HepG2 (cell line): Measurements from ENCODE around the gene KIAA0825. TPM values are rescaled to one million over a fixed set of nuclear protein-coding genes. Genes with fewer than 3 reads are reported as not detected.

Source experiments
- ATAC-seq: fragments of 200-7000 bp; cut with Tn5 transposase; 3 replicates; pipeline ENCODE4 v1.9.1; 2020; ENCODE audit warnings: mild to moderate bottlenecking, moderate library complexity
- BruUV-seq: library from RNA; stranded (reverse); fragments of 400-500 nt; replicated peaks from 2 replicates; lab custom pipeline; 2021; lab: Mats Ljungman, UMichigan
- CTCF ChIA-PET: fragments of 300-600 bp; formaldehyde crosslinking; extraction: SDS; loops from one replicate; lab custom pipeline; 2021; ENCODE audit warnings: low total read pairs, inconsistent platforms, low intra/inter-chr PET ratio; lab: Yijun Ruan, JAX
- POLR2A ChIA-PET: fragments of 350-600 bp; sonication (Branson Sonifier 250); formaldehyde crosslinking; loops from one replicate; lab custom pipeline; 2020; ENCODE audit warnings: antibody characterized with exemption, inconsistent platforms; lab: Yijun Ruan, JAX
- DNase-seq: peaks from one replicate; pipeline ENCODE4 v3.0.0-alpha.2; 2015; ENCODE audit warnings: low spot score
- FAIRE-seq: peaks from 3 replicates; lab custom pipeline; 2011; peaks lifted over from hg19 to GRCh38; lab: Jason Lieb, UNC
- H2AFZ ChIP-seq: one replicate; pipeline ENCODE4 v1.6.1; 2011; ENCODE audit warnings: low read length, inconsistent platforms
- H3K27ac ChIP-seq: fragments of 300-600 bp; 3 replicates; pipeline ENCODE4 v1.8.0; 2011; ENCODE audit warnings: mixed run types, mild to moderate bottlenecking, mixed read lengths, low read length, inconsistent platforms; ENCODE audit not compliant: insufficient read depth; ENCODE audit errors: extremely low read length
- H3K27me3 ChIP-seq, 2 experiments: fragments of 200-600 bp in 1 of 2; 2 replicates in 1 of 2; 3 replicates in 1 of 2; pipeline versions ENCODE4 v1.6.0 to v1.8.0; 2011; ENCODE audit warnings: low read length in 2 of 2, mild to moderate bottlenecking in 2 of 2, moderate library complexity in 2 of 2, inconsistent platforms in 1 of 2; ENCODE audit not compliant: insufficient read depth in 2 of 2, control insufficient read depth in 1 of 2
- H3K36me3 ChIP-seq, 2 experiments: fragments of 200-600 bp in 1 of 2; replicated peaks in 1 of 2; 2 replicates in 1 of 2; 3 replicates in 1 of 2; pipeline versions ENCODE4 v1.5.1 to v1.8.0; 2011; ENCODE audit warnings: low read length in 2 of 2, inconsistent platforms in 1 of 2; ENCODE audit not compliant: insufficient read depth in 2 of 2, control insufficient read depth in 1 of 2
- H3K4me1 ChIP-seq: 2 replicates; pipeline ENCODE4 v1.5.1; 2012; ENCODE audit warnings: low read length, inconsistent platforms; ENCODE audit not compliant: insufficient read depth
- H3K4me2 ChIP-seq: 2 replicates; pipeline ENCODE4 v1.6.0; 2011; ENCODE audit warnings: low read depth, low read length, inconsistent platforms
- H3K4me3 ChIP-seq, 3 experiments: fragments of 200-600 bp in 1 of 3; sonication (generic), shearing (Covaris generic) in 1 of 3; replicated peaks in 1 of 3; 2 replicates each; pipeline ENCODE4 v1.5.1; 2011 to 2016; ENCODE audit warnings: low read length in 3 of 3, inconsistent platforms in 2 of 3, low read depth in 2 of 3, mild to moderate bottlenecking in 2 of 3, control low read depth in 1 of 3, mixed read lengths in 1 of 3; ENCODE audit not compliant: insufficient read depth in 1 of 3
- H3K79me2 ChIP-seq: one replicate; pipeline ENCODE4 v1.6.1; 2011; ENCODE audit warnings: low read length, inconsistent platforms; ENCODE audit not compliant: insufficient read depth
- H3K9ac ChIP-seq: 2 replicates; pipeline ENCODE4 v1.6.0; 2011; ENCODE audit warnings: mild to moderate bottlenecking, low read depth, low read length, inconsistent platforms; ENCODE audit not compliant: insufficient read depth
- H3K9me3 ChIP-seq: 2 replicates; pipeline ENCODE4 v1.5.1; 2012; ENCODE audit warnings: mild to moderate bottlenecking, low read length
- H4K20me1 ChIP-seq: 2 replicates; pipeline ENCODE4 v1.6.0; 2011; ENCODE audit warnings: inconsistent platforms, mild to moderate bottlenecking, low read length, moderate library complexity; ENCODE audit not compliant: insufficient read depth
- ATF4 ChIP-seq, 2 experiments: fragments of 450-650 bp in 1 of 2; sonication (generic) in 1 of 2; formaldehyde crosslinking; IDR thresholded peaks; 2 replicates each; pipeline versions ENCODE4 v1.5.0 to v1.8.0; 2020 to 2022; ENCODE audit warnings: mild to moderate bottlenecking in 1 of 2, missing genetic modification reagents in 1 of 2
- CREB1 ChIP-seq, 2 experiments: fragments of 450-650 bp in 1 of 2; IDR thresholded peaks; 2 replicates each; pipeline ENCODE4 v1.6.1; 2016 to 2017; ENCODE audit warnings: control low read depth in 1 of 2, mild to moderate bottlenecking in 1 of 2, missing compliant biosample characterization in 1 of 2, missing genetic modification characterization in 1 of 2
- ERF ChIP-seq: IDR thresholded peaks from 2 replicates; pipeline ENCODE4 v1.6.1; 2018; ENCODE audit warnings: missing biosample characterization, missing genetic modification reagents
- MED1 ChIP-seq: sonication (generic); formaldehyde crosslinking; IDR thresholded peaks from 2 replicates; pipeline ENCODE4 v1.4.0; 2020; ENCODE audit warnings: missing genetic modification reagents
- NONO ChIP-seq, 2 experiments: fragments of 450-650 bp in 1 of 2; sonication (generic) in 1 of 2; formaldehyde crosslinking in 1 of 2; IDR thresholded peaks in 1 of 2; conservative IDR thresholded peaks in 1 of 2; 2 replicates each; pipeline versions ENCODE4 v1.6.1 to v1.8.0; 2017 to 2022; ENCODE audit warnings: mild to moderate bottlenecking in 1 of 2, missing genetic modification reagents in 1 of 2, moderate library complexity in 1 of 2
- PTBP1 ChIP-seq: fragments of 200-400 bp; formaldehyde crosslinking; IDR thresholded peaks from 2 replicates; pipeline ENCODE4 v1.6.1; 2018; ENCODE audit warnings: low read length, low read depth; ENCODE audit not compliant: poor library complexity, severe bottlenecking
- TFDP2 ChIP-seq: sonication (generic); formaldehyde crosslinking; IDR thresholded peaks from 2 replicates; pipeline ENCODE4 v1.4.0; 2020; ENCODE audit warnings: missing genetic modification reagents
- YEATS2 ChIP-seq: sonication (generic); formaldehyde crosslinking; IDR thresholded peaks from 2 replicates; pipeline ENCODE4 v1.4.0; 2020; ENCODE audit warnings: missing genetic modification reagents, borderline replicate concordance
- ZNF569 ChIP-seq: sonication (generic); formaldehyde crosslinking; IDR thresholded peaks from 2 replicates; pipeline ENCODE4 v1.5.0; 2020; ENCODE audit warnings: mild to moderate bottlenecking, missing genetic modification reagents, moderate library complexity, borderline replicate concordance
- ZNF672 ChIP-seq: sonication (generic); formaldehyde crosslinking; IDR thresholded peaks from 2 replicates; pipeline ENCODE4 v1.8.1; 2022; ENCODE audit warnings: missing genetic modification reagents
- ZNF704 ChIP-seq: sonication (generic); formaldehyde crosslinking; IDR thresholded peaks from 2 replicates; pipeline ENCODE4 v1.8.1; 2023; ENCODE audit warnings: mild to moderate bottlenecking, inconsistent platforms, moderate library complexity, missing genetic modification reagents, borderline replicate concordance
- WGBS: methylation state at CpG from one replicate; pipeline ENCODE4 v1.1.6; 2017; ENCODE audit warnings: low lambda C conversion rate; 5-methylcytosine and 5-hydroxymethylcytosine counted together
- in situ Hi-C: cut with HindIII; loops from 2 replicates; pipeline ENCODE4 v1.10.0; 2017; ENCODE audit warnings: low pct_unique_long_range_greater_than_20kb; ENCODE audit not compliant: extremely low pct_ligation_motif_present
- intact Hi-C: fragments of 100-400 bp; cut with micrococcal nuclease; formaldehyde crosslinking; loops from one replicate; pipeline ENCODE4 v1.10.0; 2022; ENCODE audit not compliant: unreplicated experiment
- polyA plus RNA-seq, 8 experiments: library from polyadenylated mRNA; depleted of rRNA in 3 of 8; stranded (reverse) in 7 of 8; unstranded in 1 of 8; fragments of >200 nt; fragmentation: Illumina TruSeq in 4 of 8; extraction: Trizol in 4 of 8; gene quantifications; 2 replicates each; pipeline versions ENCODE4 v1.2.1 to v1.2.3, GENCODE V29; 2011 to 2016; ENCODE audit warnings: low read depth in 4 of 8, missing spikeins in 1 of 8, mixed read lengths in 1 of 8; ENCODE audit not compliant: insufficient read depth in 1 of 8
- total RNA-seq, 5 experiments: library from RNA; depleted of rRNA; stranded (reverse); fragments of >200 nt; fragmentation: Illumina TruSeq; extraction: Trizol; gene quantifications; 2 replicates each; pipeline ENCODE4 v1.2.3, GENCODE V29; 2016; ENCODE audit warnings: low read depth in 1 of 5

KIAA0825 gene
- total and polyA plus RNA-seq, 2 of the 13 experiments (the other 11 are each of a cell fraction or from before 2014, with no cell fraction given): 0.05 to 0.51 TPM

GRCh38 chr5:94260096-94260495 is 358.3 kb downstream of the KIAA0825 start:
- intact Hi-C loops (no loop called here), in situ Hi-C loops (no loop called here)
- ATAC-seq (no peak), FAIRE-seq (no peak), DNase-seq (no peak)
- BruUV-seq: no TSS peak
- Histone ChIP-seq H3K79me2 (no peaks in the 10 kb centered on the region), H3K27me3 (no peaks in the 10 kb centered on the region), H3K4me2 (no peak overlapping the region), H3K9ac (no peak overlapping the region), H4K20me1 (no peaks in the 10 kb centered on the region), H3K36me3 (no peaks in the 10 kb centered on the region), H3K4me1 (no peaks in the 10 kb centered on the region), H3K4me3 (no peak overlapping the region), H3K9me3 (no peaks in the 10 kb centered on the region), H3K27ac (no peak overlapping the region), H2AFZ (no peak overlapping the region)
- ChIA-PET CTCF (no interaction called here), POLR2A (no interaction called here)
- TF ChIP-seq ERF (CRISPR knock-in tag) (no peak), ZNF569 (no peak), ZNF672 (no peak), PTBP1 (no peak), YEATS2 (CRISPR knock-in tag) (no peak), MED1 (CRISPR knock-in tag) (no peak), NONO (IDR thresholded peaks at IDR 0.05) (no peak), NONO (CRISPR knock-in tag; conservative IDR thresholded peaks at IDR 0.05) (no peak), TFDP2 (CRISPR knock-in tag) (no peak)
- 3% methylated on average over 1 of the region's 1 CpG for WGBS

- no peak for ATAC-seq
- no peak overlapping the region for H3K27ac ChIP-seq
- FAIRE-seq: no peak
Observed at GRCh38 chr5:94254214-94254613, 364.2 kb downstream of the KIAA0825 start.

More at GRCh38 chr5:94254214-94254613, 364.2 kb downstream of the KIAA0825 start:
- no peaks in the 10 kb centered on the region for H3K4me1 ChIP-seq
- in situ Hi-C loops: no loop called here
- CTCF ChIA-PET: no interaction called here
- no peak for TF ChIP-seq ATF4 (CRISPR knock-in tag; IDR thresholded peaks at IDR 0.05)
- no peak for TF ChIP-seq ZNF704 (CRISPR knock-in tag)
- TF ChIP-seq CREB1 (IDR thresholded peaks at IDR 0.05): peak; percentile 50
- no peak for TF ChIP-seq CREB1 (CRISPR knock-in tag; IDR thresholded peaks at IDR 0.05)
- TF ChIP-seq, all 625 proteins: peak for 1
- no peaks in the 10 kb centered on the region for H3K27me3 ChIP-seq
- H3K9ac ChIP-seq: no peak overlapping the region
- no peak overlapping the region for H3K4me2 ChIP-seq
- no peaks in the 10 kb centered on the region for H3K9me3 ChIP-seq
- no peak overlapping the region for H3K4me3 ChIP-seq
- POLR2A ChIA-PET: no interaction called here
- H3K36me3 ChIP-seq: no peaks in the 10 kb centered on the region
- no peak overlapping the region for H2AFZ ChIP-seq
- WGBS: 2% methylated on average over 3 of the region's 3 CpGs
- intact Hi-C loops: no loop called here
- H4K20me1 ChIP-seq: no peaks in the 10 kb centered on the region
- no peak for DNase-seq
- BruUV-seq: no TSS peak
- H3K79me2 ChIP-seq: no peaks in the 10 kb centered on the region
